ENCODE results near the gene C1orf167.
A peak's percentile ranks its signal among the peaks of the same experiment; 100 is the strongest.
"Not testable (repeated sequence)": the region's sequence is repeated elsewhere in the genome, so short reads cannot be mapped to it uniquely, and the experiment has no call there.

C1orf167 gene

DNA sequence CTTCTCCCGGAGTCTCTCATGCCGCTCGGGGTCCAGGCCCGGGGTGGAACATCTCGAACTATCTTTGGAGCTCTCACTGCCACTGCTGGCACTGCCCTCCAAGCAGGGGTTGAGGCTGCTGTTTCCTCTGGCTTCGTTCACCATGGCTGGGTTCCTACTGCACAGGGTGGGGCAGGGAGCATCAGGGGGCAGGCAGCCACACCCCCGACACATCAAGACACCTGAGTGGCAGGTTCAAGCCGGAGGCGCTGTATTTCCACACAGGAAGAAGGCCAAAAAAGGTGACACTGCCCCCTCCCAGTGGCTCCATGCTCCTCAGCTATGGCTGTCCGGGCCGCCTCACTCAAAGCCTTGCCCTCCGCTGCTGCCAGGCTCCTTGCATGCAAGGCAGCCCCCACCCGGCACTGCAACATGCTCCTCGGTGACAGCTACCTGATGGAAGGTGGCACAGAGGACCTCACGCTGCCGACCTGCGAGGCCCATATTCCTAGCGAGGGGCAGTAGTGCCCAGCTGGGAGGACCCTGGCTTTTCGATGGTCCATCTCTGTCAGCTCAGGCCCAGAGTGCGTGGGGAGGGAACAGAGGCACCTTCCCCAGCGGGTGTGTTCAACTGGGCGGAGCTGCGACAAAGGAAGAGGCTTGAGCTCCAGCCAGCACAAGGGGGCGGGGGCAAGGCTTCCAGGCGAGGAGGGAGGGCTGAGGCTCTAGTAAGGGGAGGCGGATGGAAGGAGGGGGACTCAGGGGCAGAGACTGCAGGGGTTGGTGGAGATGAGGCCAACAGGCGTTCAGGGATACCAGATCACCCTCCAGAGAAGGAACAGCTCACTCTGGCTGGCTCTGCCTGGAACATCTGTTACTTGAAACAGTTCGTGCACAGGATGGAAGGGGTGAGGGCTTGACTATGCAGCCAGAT lies 41.2 kb downstream of the C1orf167 start:
- DNase-seq: peak; percentile 79 to 81

DNA sequence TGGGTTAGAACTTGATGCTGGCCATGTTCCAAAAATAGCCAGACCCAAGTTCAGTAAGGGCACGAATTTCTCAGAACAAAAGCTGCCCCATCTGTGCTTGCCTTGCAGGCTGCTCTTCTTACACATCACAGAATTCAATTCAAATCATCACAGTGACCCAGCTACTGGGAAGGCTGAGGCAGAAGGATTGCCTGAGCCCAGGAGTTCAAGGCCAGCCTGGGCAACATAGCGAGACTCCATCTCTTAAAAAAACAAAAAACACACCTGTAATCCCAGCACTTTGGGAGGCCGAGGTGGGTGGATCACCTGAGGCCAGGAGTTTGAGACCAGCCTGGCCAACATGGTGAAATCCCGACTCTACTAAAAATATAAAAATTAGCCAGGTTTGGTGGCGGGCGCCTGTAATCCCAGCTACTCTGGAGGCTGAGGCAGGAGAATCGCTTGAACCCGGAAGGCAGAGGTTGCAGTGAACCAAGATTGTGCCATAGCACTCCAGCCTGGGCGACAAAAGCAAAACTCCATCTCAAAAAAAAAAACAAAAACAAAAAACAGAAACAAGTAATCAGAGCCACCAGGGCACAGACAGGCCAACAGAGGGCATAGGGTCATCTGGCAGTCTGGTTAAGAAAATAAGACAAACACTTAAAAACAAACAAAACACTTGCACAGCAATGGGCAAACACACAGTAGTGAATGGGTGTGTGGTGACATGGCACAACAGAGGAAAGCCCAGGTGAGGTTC lies 42.1 kb downstream of the C1orf167 start:
- DNase-seq: not testable (repeated sequence)

DNA sequence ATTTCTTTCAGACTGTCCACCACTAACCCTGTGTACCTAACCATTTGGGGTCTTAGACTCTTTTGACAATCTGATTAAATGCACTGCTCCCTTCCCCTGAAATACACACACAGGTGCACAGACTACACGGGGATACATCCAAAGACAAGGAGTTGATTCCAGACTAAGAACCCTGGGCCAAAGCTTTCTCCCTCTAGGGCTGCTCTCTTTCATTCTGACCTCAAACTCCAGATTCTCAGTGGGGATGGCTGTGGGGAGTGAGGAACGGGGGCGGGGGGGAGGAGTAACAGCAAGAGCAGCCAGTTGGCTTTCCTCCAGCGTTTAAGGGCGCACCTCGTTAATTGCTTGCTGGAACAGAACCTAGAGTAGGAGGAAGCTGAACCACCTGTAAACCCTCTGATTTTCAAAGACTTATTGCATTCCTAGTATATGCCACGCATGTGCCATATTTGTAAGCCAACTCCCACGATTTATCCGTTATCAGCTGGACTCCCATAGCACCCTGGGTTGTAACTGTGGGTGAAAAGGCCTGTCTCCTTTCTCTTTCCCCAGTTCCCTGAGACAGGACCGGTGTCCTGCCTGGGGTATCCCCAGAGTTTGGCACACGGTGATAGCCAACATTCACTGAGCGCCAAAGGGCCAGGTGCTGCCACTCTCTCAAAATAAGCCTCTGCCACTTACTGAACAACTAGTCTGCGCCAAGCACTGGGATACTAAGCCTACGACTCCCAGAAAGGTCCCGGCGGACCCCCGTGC lies 42.9 kb downstream of the C1orf167 start:
- DNase-seq: peak; percentile 30 to 37

DNA sequence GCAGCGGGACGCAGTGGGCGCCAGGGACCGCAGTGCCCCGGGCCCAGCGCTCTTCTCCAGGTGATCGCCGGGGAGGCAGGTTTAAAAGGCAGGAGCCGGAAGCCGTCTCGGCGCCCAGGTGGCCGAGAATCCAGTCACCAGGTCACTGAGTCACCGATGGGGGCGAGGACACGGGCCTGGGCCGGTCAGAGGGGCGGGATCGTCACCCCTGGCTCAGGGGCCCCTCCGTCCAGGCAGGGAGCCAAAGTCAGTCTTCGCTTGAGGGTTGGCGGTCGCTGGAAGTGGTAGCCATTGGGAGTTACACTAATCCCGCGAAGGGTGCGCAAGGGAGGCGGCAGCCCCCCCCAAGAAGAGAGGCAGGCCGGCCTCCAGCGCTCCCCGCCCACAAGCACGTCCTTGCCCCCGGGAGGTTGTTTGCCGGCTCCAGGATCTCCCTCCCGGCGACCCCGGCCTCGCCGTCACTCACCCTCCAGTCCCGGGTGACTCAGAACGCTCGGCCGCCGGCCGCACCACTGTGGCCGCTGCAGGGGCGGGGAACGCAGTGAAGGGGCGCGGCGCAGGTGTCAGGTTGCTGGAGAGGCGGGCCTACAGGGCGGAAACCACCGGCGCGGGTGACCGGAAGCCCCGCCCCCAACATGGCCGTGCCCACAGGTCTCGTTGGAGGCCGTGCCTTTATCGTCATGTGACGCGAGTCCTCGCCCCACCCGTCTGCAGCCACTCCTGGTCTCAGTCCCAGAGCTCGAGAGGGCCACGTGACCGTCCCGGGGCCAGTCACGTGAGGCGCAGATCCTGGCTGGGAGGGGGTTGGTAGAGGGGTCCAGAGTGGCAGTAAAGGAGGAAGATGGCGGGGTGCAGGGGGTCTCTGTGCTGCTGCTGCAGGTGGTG lies 43.7 kb downstream of the C1orf167 start, which contains the start of the genes CLCN6 and MTHFR:
Gene CLCN6 (plus strand): TSS at position 770 of the 885 bp plus-strand sequence. CDS start 72 bp downstream, at position 842.
Gene MTHFR (minus strand): TSS at position 543 of the 885 bp plus-strand sequence. CDS start 2,848 bp downstream, outside the sequence.
- peak; percentile 98 to 99 for DNase-seq

DNA sequence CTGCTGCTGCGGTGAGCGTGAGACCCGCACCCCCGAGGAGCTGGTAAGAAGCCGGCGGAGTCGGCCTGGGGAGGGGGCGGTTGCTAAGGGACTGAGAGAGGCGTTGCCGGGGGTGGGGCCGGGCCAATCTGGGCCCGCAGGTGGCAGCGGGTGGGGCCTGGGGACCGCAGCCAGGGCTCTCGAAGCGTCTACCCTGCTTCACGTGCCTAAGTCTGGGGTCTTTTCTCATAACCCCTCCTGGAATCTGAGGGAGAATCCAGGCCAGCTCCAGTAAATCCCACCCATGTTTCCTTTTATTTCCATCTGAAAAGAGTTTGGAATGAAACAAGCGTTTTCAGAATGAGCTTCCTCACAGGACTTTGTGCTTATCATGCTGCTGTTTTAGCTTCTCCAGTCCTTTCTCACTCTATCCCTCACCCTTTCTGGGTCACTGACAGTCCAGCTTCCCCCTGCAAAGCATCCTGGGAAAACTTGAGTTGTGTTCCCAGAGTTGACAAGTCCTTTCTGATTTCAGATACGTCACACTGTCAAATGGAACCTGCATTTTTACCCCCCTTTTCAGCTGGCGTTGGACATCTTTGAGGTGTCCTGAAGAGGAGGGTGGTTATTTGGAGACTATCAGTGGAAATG lies 44.4 kb downstream of the C1orf167 start:
- peak in 1 of 2 experiments; percentile 27 for DNase-seq

DNA sequence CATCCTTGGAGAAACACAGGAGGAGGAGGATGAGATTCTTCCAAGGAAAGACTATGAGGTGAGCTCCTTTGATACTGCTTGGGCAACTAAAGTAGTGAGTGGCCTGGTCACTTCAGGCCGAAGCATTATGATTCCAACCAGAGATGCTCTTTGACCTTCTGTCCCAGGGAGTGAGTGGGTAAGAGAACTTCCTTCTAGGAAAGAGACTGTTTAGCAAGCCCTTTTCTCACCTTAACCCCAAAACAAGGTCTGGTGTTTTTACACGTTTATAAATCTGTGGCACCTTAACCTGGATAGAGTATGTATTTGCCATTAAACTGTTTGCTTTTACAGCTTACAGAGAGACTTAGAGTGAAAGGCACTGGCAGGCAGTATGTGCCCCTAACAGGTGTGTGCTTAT lies 45.1 kb downstream of the C1orf167 start:
- DNase-seq: no peak

DNA sequence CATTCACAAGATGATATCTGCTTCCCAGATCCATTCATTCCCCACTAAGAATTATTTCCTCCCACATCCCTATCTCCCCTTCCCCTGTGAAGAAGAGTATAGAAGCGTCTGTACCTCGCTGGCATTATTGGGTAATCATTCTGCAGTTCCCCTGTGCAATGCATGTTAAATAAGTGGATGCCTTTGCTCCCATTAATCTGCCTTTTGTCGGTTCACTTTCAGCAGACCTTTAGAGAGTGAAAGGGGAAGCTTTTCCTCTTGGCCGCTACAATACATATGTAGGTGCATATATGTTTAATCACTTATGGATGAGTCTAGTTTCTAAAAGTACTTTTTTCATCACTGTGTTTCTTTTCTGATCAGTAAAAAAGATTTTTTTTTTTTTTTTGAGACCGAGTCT lies 51.0 kb downstream of the C1orf167 start:
- no peak for DNase-seq

DNA sequence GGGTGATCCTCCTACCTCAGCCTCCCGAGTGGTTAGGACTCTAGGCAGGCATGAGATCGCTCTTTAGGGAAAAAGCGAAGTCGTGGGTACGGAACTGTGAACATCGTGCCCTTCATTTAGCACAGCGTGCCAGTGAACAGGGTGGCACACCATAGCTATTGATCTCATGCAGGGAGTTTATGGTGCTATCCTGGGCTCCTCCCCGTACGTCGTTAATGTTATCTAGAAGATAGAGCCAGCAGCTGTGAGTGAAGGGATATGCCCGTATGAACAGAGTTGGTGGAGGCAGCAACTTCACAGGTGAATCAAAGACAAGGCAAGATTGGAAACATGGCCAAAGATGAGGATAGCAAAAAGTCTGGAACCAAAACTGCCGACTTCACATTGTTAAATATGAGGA lies 55.2 kb downstream of the C1orf167 start:
- no peak for DNase-seq

DNA sequence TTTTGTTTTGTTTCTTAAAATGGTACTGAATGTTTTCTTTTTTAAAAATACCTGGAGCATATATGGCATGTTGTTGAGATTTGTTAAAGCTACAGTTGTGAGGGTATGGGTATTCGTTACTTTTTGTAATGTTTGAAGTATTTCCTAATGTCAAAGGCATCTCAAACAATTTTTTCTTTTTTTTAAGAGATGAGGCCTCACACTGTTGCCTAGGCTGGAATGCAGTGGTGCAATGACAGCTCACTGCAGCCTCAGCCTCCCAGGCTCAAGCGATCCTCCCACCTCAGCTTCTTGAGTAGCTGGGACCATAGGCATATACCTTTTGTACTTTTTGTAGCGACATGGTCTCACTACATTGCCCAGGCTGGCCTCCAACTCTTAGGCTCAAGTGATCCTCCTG lies 60.1 kb downstream of the C1orf167 start:
- no peak for DNase-seq

DNA sequence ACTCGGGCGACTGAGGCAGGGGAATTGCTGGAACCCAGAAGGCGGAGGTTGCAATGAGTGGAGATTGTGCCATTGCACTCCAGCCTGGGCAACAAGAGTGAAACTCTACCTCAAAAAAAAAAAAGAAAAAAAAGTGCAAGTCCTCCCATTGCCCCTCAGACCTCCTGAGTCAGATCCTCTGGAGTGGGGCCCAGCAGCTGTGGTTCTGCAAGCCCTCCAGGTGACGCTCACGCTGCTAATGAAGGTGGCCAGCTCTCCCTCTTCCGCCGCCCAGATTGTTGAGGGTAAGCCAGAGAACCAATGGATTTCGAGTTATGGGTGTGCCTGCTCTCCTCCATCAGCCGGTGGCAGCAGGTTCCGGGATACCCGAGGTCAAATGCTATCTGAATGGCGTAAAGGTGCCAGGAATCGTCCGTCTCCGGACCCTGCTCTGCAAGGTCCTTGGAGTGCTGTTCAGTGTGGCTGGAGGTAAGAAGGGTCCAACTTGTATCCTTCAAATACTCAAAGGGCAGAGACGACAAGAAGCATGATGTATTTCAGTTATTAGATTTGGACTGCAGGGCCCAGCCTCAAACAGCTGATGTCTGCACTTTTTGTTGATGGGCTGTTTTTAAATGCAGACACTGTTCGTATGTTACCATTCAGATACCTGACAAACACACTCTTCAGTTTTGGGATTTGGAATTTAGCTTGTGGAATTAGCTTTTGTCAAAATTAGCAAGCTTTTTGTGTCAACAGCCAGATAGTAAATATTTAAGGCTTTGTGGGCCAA lies 61.6 kb downstream of the C1orf167 start:
- DNase-seq: no peak

DNA sequence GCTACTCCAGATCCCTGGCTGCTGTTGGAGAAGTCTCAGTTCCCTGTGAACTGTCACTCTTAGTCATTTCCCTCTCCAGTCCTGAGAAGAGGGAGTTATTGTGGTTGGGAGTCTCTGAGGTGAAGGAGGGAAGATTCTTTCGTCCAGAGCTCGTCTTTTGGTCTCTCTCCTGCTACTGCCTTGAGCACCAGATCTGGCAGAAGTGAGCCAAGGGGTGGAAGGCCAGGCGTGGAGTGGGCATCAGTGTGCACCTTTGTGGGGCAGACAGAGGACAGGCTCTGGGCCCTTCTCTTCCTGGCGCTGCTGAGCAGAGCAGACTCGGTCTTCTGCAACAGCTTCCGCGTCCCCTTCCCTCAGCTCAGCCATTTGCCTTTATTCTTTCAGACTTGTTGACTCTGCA lies 63.1 kb downstream of the C1orf167 start:
- no peak for DNase-seq

DNA sequence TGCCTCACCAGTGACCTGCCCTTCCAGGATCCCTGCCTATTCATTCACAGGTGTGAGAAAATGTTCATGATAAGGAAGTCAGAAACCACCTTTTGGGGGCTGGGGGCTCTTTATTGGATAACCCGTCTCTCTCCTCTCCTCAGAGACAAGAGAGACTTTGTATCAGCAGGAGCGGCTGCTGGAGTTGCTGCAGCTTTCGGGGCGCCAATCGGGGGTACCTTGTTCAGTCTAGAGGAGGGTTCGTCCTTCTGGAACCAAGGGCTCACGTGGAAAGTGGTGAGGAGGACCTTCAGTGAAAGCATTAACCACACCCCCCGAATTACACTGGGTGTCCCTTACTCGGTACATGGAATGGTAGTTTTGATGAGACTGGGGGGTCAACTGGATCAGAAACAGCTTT lies 65.0 kb downstream of the C1orf167 start:
- no peak for DNase-seq

DNA sequence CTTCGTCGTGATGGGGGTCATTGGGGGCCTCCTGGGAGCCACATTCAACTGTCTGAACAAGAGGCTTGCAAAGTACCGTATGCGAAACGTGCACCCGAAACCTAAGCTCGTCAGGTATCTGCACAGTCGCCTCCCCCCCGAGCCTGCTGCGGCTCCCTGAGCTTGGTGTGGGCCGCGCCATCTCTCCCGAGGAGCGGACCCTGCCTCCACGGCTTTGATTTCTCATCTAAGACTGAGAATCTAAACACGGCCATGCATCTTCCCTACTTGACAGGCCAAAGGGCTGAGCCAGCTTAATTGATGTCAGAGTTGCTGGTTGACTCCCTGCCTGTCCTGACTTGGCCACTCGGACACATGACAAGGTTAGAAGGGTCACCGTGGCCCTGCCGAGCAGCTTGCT lies 66.5 kb downstream of the C1orf167 start:
- no peak for DNase-seq

DNA sequence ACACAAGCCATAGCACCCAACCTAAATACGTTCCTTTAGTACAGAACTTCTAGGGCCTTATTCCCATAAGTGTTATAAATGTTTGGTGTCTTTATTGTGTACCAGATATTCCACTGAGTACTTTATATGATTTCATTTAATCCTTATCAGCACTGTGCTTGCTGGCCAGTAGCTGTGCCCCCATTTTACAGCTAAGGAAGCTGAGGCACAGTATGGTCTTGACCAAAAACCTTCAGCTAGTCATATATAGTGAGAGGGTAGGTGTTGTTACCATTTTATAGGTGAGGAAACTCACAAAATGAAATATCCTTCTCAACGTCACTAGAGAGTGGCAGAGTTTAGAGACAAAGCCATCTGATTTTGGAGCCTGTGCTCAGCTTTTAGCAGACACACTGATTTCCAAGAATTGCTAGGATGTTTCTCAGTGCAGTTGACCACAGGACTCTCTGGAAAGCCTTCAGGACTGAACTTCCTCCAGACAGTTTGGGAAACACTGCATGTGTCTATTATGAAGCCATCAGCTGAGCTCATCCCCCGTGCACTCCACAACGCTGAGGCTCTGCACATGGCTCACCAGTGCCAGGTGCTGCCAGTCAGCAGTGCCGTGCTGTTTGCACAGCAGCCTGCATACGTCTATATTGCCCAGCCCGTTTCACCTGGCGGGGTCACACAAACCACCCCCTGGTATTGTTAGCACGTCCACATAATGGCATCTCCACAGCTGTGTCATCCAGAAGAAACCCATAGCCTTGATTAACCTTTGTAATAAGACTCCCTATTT lies 70.1 kb downstream of the C1orf167 start:
- DNase-seq: no peak

DNA sequence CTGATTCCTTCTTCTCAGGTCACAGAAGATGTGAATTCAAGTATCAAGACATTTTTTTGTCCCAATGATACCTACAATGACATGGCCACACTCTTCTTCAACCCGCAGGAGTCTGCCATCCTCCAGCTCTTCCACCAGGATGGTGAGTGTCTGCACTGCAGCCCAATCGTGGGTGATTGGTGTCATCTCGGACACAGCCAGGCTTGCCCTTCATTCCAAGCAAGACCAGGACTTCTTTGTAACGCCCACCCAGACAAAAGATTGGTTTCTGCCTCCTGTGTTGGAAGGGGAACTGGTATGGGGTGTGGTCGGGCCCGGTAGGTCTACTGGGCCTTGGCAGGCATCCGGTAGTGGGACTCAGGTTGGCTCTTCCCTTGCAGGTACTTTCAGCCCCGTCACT lies 71.5 kb downstream of the C1orf167 start:
- no peak for DNase-seq

DNA sequence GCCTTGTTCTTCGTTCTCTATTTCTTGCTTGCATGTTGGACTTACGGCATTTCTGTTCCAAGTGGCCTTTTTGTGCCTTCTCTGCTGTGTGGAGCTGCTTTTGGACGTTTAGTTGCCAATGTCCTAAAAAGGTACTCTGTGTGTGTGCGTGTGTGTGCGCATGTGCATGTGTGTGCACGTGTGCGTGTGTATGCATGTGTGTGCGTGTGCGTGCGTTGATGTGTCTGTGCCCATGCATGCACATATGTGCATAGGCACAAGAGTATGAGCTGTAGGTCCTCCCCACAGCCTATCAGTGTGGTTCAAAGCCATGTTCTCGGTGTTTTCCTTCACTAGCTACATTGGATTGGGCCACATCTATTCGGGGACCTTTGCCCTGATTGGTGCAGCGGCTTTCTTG lies 71.9 kb downstream of the C1orf167 start:
- DNase-seq: no peak

DNA sequence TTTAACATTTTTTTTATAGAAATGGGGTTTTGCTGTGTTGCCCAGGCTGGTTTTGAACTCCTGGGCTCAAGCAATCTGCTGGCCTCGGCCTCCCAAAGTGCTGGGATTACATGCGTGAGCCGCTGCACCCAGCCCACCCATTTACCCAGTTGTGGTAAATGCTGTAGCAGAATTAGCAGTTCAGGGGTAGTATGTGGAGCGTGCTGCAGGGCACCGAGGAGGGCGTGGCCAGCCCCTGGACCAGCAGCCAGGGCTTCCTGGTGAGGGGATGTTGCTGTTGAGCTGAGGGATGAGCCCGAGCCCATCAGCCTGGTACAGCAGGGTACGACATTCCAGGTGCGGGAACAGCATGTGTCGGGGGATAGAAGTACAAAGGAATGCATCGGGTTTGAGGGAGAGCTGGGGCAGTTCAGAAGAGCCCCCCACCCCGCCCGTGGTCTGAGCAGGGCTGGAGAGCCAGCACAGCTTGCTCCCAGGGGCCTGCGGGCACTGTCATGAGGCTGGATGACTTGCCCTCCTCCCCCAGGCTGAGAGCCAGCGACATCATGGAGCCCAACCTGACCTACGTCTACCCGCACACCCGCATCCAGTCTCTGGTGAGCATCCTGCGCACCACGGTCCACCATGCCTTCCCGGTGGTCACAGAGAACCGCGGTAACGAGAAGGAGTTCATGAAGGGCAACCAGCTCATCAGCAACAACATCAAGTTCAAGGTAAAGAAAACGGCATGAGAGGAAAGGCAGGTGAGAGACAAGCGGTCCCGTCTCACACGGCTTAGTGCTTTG lies 73.6 kb downstream of the C1orf167 start:
- no peak for DNase-seq

DNA sequence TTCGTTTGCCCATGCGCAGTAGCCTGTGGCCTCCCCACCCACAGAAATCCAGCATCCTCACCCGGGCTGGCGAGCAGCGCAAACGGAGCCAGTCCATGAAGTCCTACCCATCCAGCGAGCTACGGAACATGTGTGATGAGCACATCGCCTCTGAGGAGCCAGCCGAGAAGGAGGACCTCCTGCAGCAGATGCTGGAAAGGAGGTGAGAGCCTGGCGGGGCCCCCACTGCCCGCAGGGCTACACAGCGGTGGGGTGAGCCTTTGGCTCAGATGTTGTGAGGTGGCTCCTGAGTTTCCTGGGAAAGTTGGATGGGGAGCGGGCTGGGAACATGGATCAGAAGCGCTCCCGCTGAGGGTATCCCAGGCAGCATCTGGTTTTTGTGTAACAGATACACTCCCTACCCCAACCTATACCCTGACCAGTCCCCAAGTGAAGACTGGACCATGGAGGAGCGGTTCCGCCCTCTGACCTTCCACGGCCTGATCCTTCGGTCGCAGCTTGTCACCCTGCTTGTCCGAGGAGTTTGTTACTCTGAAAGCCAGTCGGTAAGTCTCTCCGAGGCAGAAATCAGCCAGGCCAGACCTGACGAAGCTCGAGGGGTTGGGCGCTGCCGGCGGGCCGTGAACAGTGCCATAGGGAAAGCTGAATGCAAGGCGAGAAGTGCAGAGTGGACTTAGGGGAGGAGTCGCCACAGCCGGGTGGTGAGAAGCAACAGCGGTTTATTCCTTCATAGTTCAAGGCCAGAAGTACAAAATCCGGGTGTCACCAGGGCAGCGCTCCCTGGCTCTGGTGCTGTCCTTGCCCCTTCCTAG lies 75.2 kb downstream of the C1orf167 start:
- no peak for DNase-seq

Measured in activated T-cell treated with anti-CD3 and anti-CD28 coated beads, Interleukin-2, amount 50 U/mL, for 48 hours (primary cell).